ENCODE measurements around the gene PSMG3.
"Not testable (repeated sequence)": the region's sequence is repeated elsewhere in the genome, so short reads cannot be mapped to it uniquely, and the experiment has no call there.

The PSMG3 gene

GRCh38 chr7:1521456-1521855, 48.4 kb downstream of the PSMG3 start:
- Histone ChIP-seq H3K9me3 (replicated peaks; ENCODE audit: low read length) (peaks cover 7% of the 10 kb centered on the region), H3K27me3 (ENCODE audit: control insufficient read depth, insufficient read depth, low read length) (peaks cover 31% of the 10 kb centered on the region), H3K4me1 (ENCODE audit: control insufficient read depth, insufficient read depth, low read length) (no peaks in the 10 kb centered on the region), H3K36me3 (ENCODE audit: insufficient read depth, low read length) (no peaks in the 10 kb centered on the region), H3K4me3 (ENCODE audit: low read length) (no peak overlapping the region), H3K9ac (ENCODE audit: low read depth, low read length) (no peak overlapping the region), H3K4me2 (ENCODE audit: low read length) (no peak overlapping the region)

- peaks cover 28% of the 10 kb centered on the region for H3K27me3 ChIP-seq (ENCODE audit: control insufficient read depth, insufficient read depth, low read length)
- no peak overlapping the region for H3K9ac ChIP-seq (ENCODE audit: low read depth, low read length)
- no peaks in the 10 kb centered on the region for H3K4me1 ChIP-seq (ENCODE audit: control insufficient read depth, insufficient read depth, low read length)
- no peaks in the 10 kb centered on the region for H3K36me3 ChIP-seq (ENCODE audit: insufficient read depth, low read length)
- peaks cover 7% of the 10 kb centered on the region for H3K9me3 ChIP-seq (replicated peaks; ENCODE audit: low read length)
- H3K4me2 ChIP-seq (ENCODE audit: low read length) = no peak overlapping the region
- H3K4me3 ChIP-seq (ENCODE audit: low read length) = no peak overlapping the region
Observed at GRCh38 chr7:1520539-1521234, 49.1 kb downstream of the PSMG3 start.

- not testable (repeated sequence) for H3K4me1 ChIP-seq (ENCODE audit: control insufficient read depth, insufficient read depth, low read length); H3K4me3 ChIP-seq (ENCODE audit: low read length); H3K4me2 ChIP-seq (ENCODE audit: low read length); H3K9me3 ChIP-seq (replicated peaks; ENCODE audit: low read length); H3K36me3 ChIP-seq (ENCODE audit: insufficient read depth, low read length); H3K9ac ChIP-seq (ENCODE audit: low read depth, low read length)
- peaks cover 18% of the 10 kb centered on the region for H3K27me3 ChIP-seq (ENCODE audit: control insufficient read depth, insufficient read depth, low read length)
Observed at GRCh38 chr7:1519322-1519922, 50.4 kb downstream of the PSMG3 start.

All from skeletal muscle satellite cell (primary cell).